Right lobe of liver (tissue), 4 donors: ENCODE measurements around the gene KDM4D.
"Not testable (repeated sequence)": the region's sequence is repeated elsewhere in the genome, so short reads cannot be mapped to it uniquely, and the experiment has no call there.

Experiments used
- CTCF ChIP-seq, 4 donors: fragments of 200-600 bp in 3 of 4; fragments of 450-650 bp in 1 of 4; IDR thresholded peaks; one replicate each; pipeline versions ENCODE4 v1.5.1 to v1.8.0; 2016 to 2022; ENCODE audit warnings: antibody characterized with exemption in 4 of 4, mild to moderate bottlenecking in 2 of 4
- POLR2A ChIP-seq: fragments of 450-650 bp; IDR thresholded peaks from one replicate; pipeline ENCODE4 v1.6.1; 2017; ENCODE audit warnings: antibody characterized with exemption, mild to moderate bottlenecking
- donor health status: DM: no; HTN: no; CAD: no.
- donor health status: DM: no; HTN: no; CAD: no.
- donor health status: DM: no; HTN: yes; CAD: no.

- TF ChIP-seq POLR2A; CTCF (IDR thresholded peaks at IDR 0.05): not testable (repeated sequence)
Measured at GRCh38 chr11:94932072-94932471, 41.4 kb upstream of the KDM4D start.
